NCI-H82 treated with DMSO at 0.1 percent for 48 hours (cell line): ENCODE data around the gene REM1.
"Not testable (repeated sequence)": the region's sequence is repeated elsewhere in the genome, so short reads cannot be mapped to it uniquely, and the experiment has no call there.

Experiments used
- DNase-seq: peaks from one replicate; lab custom pipeline; 2025; ENCODE audit not compliant: unreplicated experiment; lab: John Stamatoyannopoulos, UW

Gene REM1

DNA sequence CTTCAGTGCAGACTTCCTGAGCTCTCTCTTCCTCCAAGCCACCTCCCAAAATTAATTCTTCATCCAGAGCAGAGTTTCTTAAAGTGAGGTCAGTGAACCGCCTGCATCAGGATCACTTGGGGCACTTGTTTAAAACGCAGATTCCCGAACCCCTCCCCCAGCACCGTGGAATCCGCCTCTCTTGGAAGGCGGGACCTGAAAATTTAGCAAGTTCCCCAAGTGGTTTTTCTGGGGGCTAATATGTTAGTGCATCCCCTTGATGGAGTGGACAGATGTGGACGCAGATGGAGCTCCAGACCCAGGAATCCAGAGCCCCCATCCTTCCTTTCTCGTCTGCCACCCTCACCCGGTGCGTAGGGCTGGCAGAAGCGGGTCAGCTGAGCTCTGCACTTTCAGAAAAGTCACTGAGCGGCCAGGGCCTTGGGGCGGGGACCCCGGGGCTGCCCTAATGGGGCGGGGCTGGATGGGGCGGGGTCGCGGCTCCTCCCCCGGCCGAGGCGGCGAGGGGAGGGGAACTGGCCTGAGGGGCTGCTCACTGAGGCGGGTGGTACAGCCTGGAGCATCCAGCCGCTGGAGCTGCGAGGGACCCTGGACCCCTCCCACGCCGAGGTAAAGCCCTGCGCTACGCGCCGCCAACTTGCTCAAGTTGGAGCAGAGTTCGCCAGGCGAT lies at the start of gene REM1, which contains the start of gene DEFB124:
REM1 (plus strand) TSS at position 531 of the 670 bp plus-strand sequence. CDS start 1,158 bp downstream, outside the sequence.
DEFB124 (minus strand) TSS at position 370 of the 670 bp plus-strand sequence. CDS start 2,114 bp downstream, outside the sequence.
- DNase-seq = no peak

DNA sequence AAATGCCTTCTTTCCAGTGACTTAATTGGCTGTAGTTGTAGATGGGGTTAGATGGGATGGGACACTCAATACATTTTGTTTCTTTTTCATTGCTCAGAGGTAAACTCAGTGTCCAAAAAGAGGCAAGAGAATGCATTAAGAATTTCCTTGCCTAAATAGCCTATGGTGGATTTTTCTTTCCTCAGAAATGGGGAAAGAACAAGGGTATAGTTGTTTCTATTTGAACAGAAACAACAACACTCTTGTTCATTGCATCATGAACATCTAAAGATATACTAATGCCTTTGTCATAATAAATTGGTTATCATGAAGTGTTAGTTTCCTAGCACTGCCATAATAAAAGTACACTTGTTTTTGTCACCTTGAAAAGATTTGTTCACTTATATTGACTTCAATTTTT lies 49.3 kb upstream of the REM1 start:
- DNase-seq = no peak

- not testable (repeated sequence) for DNase-seq
Observed at GRCh38 chr20:31426891-31427551, 48.1 kb upstream of the REM1 start.

GRCh38 chr20:31427576-31427975 lies 47.5 kb upstream of the REM1 start:
- not testable (repeated sequence) for DNase-seq

DNA sequence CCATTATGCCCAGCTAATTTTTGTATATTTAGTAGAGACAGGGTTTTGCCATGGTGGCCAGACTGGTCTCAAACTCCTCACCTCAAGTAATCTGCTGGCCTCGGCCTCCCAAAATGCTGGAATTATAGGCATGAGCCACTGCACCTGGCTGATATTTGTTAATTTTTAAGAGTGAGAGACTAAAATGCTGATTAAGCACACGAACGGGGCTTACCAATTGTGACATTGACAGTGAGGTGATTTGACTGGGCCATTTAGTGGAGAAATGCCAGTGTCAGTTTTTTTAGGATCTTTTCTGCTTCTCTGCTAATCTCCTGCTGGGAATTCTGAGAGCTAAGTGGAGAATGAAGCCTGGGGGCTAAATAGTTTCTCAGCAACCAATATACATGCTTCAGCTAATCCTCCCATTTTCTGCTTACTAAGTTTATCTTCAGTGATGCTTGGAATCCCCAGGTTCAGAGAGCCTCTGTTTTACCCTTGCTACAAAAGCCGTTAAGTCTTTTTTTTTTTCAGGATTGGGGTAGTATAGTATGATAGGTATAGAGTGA lies 44.4 kb upstream of the REM1 start:
- DNase-seq = no peak

DNA sequence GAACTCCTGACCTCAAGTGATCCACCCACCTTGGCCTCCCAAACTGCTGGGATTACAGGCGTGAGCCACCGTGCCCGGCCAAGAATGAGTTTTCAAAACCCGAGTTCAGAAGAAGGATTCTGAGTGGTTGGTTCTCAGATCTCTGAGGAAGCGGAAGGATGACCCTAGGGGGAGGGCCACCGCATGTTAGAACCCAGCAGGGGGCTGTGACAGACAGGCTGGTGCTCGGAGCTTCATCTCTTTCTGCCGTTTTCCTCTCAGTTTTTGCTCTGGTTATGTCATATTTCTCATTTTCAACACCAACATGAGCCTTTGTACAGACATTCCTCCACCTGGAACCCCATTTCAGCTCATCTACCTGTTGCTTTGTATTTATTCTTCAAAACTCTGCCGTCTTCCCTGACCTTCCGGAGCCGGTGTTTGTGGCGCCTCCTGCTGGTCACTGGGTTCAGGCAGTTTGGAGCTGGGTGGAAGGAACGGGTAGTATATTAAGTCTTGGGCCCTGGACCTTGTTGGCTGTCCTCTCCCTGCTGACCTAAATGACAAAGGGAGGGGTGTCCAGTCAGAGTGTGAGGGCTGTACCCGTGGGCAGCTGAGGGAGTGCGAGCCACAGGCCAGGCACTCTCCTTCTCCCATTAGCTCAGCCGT lies 35.0 kb upstream of the REM1 start, which contains the start of gene DEFB123:
DEFB123 (plus strand) TSS at position 621 of the 648 bp plus-strand sequence. CDS start 67 bp downstream, outside the sequence.
- no peak for DNase-seq

GRCh38 chr20:31446084-31446819 lies 28.8 kb upstream of the REM1 start:
- DNase-seq = no peak

DNA sequence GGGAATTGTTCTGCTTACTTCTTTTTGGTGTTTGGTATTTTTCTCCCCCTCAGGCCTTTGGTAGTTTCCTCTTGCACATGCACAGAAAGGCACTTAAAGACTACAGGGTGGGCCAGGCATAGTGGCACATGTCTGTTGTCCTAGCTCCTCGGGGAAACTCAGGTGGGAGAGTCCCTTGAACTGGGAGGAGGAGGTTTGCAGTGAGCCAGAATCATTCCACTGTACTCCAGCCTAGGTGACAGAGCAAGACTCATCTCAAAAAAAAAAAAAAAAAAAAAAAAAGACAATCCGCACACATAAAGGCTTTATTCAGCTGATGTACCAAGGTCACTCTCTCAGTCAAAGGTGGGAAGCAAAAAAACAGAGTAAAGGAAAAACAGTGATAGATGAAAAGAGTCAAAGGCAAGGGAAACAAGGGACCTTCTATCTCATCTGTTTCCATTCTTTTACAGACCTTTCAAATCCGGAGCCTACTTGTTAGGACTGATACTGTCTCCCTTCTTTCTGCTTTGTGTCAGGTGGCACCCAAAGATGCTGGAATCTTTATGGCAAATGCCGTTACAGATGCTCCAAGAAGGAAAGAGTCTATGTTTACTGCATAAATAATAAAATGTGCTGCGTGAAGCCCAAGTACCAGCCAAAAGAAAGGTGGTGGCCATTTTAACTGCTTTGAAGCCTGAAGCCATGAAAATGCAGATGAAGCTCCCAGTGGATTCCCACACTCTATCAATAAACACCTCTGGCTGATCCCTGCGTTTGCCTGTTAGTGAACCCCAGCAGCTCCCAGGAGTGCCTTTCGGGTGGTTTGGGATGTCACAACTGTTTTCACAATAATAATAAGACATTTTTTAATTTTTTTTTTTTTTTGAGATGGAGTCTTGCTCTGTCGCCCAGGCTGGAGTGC lies 25.3 kb upstream of the REM1 start:
- no peak for DNase-seq

- no peak for DNase-seq
Observed at GRCh38 chr20:31452575-31452974, 22.5 kb upstream of the REM1 start.

DNA sequence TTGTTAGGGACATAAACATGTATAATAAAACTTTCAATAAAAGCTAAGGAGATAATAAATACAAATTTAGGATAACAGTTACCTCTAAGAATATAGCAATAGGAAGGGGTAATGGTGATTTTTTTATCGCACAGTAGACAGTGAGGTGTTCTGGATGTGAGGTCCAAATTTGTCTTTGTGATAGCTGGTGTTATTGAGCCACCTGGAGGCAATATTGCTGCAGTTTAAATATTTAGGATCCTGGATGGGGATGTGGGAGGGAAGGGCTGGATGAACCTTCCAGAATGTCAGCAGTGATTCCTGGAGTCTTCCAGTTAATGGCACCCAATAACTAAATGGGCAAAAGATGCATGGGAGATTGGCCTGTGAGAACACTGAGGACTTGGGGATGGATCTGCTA lies 20.7 kb upstream of the REM1 start:
- no peak for DNase-seq

DNA sequence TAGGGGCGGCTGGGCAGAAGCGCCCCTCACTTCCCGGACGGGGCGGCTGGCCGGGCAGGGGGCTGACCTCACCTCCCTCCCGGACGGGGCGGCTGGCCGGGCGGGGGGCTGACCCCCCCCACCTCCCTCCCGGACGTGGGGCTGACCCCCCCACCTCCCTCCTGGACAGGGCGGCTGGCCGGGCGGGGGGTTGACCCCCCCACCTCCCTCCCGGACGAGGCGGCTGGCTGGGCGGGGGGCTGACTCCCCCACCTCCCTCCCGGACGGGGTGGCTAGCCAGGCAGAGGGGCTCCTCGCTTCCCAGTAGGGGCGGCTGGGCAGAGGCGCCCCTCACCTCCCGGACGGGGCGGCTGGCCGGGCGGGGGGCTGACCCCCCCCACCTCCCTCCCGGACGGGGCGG lies 4.1 kb upstream of the REM1 start:
- not testable (repeated sequence) for DNase-seq

- DNase-seq = no peak
Observed at GRCh38 chr20:31472395-31473330, 2.4 kb upstream of the REM1 start.

- no peak for DNase-seq
Observed at GRCh38 chr20:31473331-31474096, 1.6 kb upstream of the REM1 start.

DNA sequence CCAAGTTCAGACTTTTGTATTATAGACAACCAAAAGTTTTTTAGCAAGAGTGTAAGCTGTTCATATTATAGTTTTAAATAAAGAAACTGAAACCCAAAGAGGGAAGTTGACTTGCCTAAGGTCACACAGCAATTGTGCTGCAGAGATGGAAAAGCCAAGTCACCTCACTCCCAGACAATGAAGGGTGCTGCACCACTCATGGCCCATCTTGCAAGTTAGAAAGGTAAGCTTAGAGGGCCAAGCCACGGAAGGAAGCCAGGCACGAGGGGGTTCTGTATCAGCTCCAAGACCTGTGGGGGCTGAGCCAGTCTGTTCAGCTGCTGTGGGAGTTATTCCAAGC lies 1.0 kb upstream of the REM1 start:
- no peak for DNase-seq

DNA sequence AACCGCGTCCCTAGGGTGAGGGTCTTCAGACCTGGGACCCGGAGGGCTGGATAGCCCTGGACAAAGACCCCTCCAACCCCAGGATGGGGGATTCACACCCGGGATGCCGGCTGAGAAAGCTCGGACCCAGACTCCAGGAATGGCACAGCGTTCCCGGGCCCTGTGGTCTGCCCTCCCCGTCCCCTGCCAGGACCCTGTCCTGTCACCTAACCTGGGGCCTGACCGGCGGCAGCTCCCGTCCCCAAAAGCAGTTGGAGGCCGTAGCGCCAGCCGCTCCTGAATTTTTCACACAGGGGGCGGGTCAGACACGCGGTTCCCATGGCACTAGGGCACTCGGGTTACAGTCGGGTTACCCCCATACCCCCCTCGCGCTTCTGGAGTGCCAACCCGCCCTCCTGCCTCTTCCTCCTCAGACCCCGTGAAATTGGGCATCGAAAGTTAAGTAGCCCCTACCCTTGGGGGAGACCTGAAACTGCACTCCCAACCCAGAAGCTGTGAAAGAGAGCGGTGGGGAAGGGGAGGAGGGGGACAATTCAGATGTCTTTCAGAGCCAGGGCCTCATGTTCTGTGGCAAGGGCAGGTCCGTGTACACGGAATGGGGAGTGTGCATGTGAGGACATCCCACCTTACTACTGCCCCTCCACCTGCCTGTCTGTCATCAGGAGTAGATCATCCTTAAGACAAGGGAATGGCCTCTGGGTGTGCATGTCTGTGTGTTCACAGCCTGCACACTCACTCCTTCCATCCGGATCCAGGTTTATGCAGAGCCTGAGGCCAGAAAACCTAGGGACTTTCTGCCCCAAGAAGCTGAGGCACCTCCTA lies 595 bp downstream of the REM1 start:
- DNase-seq = no peak

- DNase-seq = no peak
Observed at GRCh38 chr20:31476294-31476585, 1.2 kb downstream of the REM1 start.

DNA sequence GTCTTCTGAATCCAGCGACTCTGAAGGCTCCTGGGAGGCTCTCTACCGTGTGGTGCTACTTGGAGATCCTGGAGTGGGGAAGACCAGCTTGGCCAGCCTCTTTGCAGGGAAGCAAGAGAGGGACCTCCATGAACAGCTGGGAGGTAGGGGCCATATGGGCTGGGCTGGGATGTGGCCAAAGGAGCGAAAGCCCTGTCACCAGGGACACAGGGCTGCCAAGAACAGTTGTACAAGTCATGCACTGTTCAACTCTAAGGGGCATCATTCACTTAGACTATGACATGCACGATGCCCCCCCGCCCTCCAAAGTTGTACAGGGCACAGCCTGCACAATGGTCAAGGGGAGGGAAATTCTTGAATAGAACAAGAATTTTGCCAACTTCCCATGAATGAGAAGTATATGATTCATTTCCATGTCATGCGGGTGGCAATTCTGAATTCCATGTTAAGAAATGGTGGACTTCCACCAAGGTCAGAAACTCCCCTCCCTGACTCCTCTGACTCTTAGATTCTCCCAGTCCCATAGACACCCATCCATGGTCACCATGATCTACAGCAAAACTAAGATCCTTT lies 1.6 kb downstream of the REM1 start:
- DNase-seq = no peak
